ENCODE results near the gene LRMDA. TPM values are rescaled to one million over a fixed set of nuclear protein-coding genes. Genes with fewer than 3 reads are reported as not detected.

The LRMDA gene
- total RNA-seq, 2 experiments from 2014 or later: not detected

- TF ChIP-seq CTCF (IDR thresholded peaks at IDR 0.05): no peak
- Histone ChIP-seq H3K9me3 (ENCODE audit: control insufficient read depth in 1 of 2, insufficient read depth in 1 of 2, low read length in 2 of 2) (no peaks in the 10 kb centered on the region), H3K4me3 (ENCODE audit: low read length) (no peak overlapping the region), H3K4me1 (ENCODE audit: insufficient read depth, low read length) (no peaks in the 10 kb centered on the region), H3K36me3 (ENCODE audit: insufficient read depth, low read length) (no peaks in the 10 kb centered on the region), H3K27me3 (ENCODE audit: control insufficient read depth in 1 of 2, insufficient read depth in 2 of 2, low read length in 2 of 2) (no peaks in the 10 kb centered on the region), H3K27ac (ENCODE audit: low read depth in 1 of 2, low read length in 2 of 2) (no peak overlapping the region)
- Mint-ChIP-seq H3K4me1 (ENCODE audit: low read depth) (no peaks in the 10 kb centered on the region), H3K36me3 (ENCODE audit: low read depth) (no peaks in the 10 kb centered on the region), H3K4me3 (no peak overlapping the region), H3K9me3 (no peaks in the 10 kb centered on the region), H3K27ac (no peak overlapping the region), H3K27me3 (no peaks in the 10 kb centered on the region)
- no peak for ATAC-seq (ENCODE audit: poor library complexity)
- no peak for DNase-seq
- CTCF ChIA-PET: no interaction called here
- POLR2A ChIA-PET: no interaction called here
- intact Hi-C loops (cut with DNase I, micrococcal nuclease): no loop called here
Measured at GRCh38 chr10:75852851-75853484, 421.5 kb downstream of the LRMDA start.

- no peak for TF ChIP-seq CTCF (IDR thresholded peaks at IDR 0.05)
- no peaks in the 10 kb centered on the region for H3K9me3 Mint-ChIP-seq
- H3K4me1 Mint-ChIP-seq (ENCODE audit: low read depth): no peaks in the 10 kb centered on the region
- CTCF ChIA-PET: no interaction called here
- intact Hi-C loops (cut with DNase I, micrococcal nuclease): no loop called here
- H3K27ac Mint-ChIP-seq: no peak overlapping the region
- Histone ChIP-seq H3K9me3 (ENCODE audit: control insufficient read depth in 1 of 2, insufficient read depth in 1 of 2, low read length in 2 of 2) (no peaks in the 10 kb centered on the region), H3K4me1 (ENCODE audit: insufficient read depth, low read length) (no peaks in the 10 kb centered on the region), H3K4me3 (ENCODE audit: low read length) (no peak overlapping the region), H3K27ac (ENCODE audit: low read depth in 1 of 2, low read length in 2 of 2) (no peak overlapping the region), H3K27me3 (ENCODE audit: control insufficient read depth in 1 of 2, insufficient read depth in 2 of 2, low read length in 2 of 2) (no peaks in the 10 kb centered on the region), H3K36me3 (ENCODE audit: insufficient read depth, low read length) (no peaks in the 10 kb centered on the region)
- no peaks in the 10 kb centered on the region for H3K36me3 Mint-ChIP-seq (ENCODE audit: low read depth)
- POLR2A ChIA-PET: no interaction called here
- no peaks in the 10 kb centered on the region for H3K27me3 Mint-ChIP-seq
- DNase-seq (no peak), ATAC-seq (ENCODE audit: poor library complexity) (no peak)
- no peak overlapping the region for H3K4me3 Mint-ChIP-seq
Measured at GRCh38 chr10:75857269-75857846, 425.9 kb downstream of the LRMDA start.

GRCh38 chr10:75857896-75858295 is 426.5 kb downstream of the LRMDA start:
- H3K27ac Mint-ChIP-seq: no peak overlapping the region

More at GRCh38 chr10:75857896-75858295, 426.5 kb downstream of the LRMDA start:
- CTCF ChIA-PET: no interaction called here
- no peaks in the 10 kb centered on the region for H3K27me3 ChIP-seq (ENCODE audit: control insufficient read depth in 1 of 2, insufficient read depth in 2 of 2, low read length in 2 of 2)
- Mint-ChIP-seq H3K36me3 (ENCODE audit: low read depth) (no peaks in the 10 kb centered on the region), H3K9me3 (no peaks in the 10 kb centered on the region), H3K27me3 (no peaks in the 10 kb centered on the region), H3K4me3 (no peak overlapping the region), H3K4me1 (ENCODE audit: low read depth) (no peaks in the 10 kb centered on the region)
- no peak for DNase-seq
- no peak for TF ChIP-seq CTCF (IDR thresholded peaks at IDR 0.05)
- POLR2A ChIA-PET: no interaction called here
- H3K4me1 ChIP-seq (ENCODE audit: insufficient read depth, low read length): no peaks in the 10 kb centered on the region
- H3K27ac ChIP-seq (ENCODE audit: low read depth in 1 of 2, low read length in 2 of 2): no peak overlapping the region
- no peaks in the 10 kb centered on the region for H3K36me3 ChIP-seq (ENCODE audit: insufficient read depth, low read length)
- no peak overlapping the region for H3K4me3 ChIP-seq (ENCODE audit: low read length)
- no peaks in the 10 kb centered on the region for H3K9me3 ChIP-seq (ENCODE audit: control insufficient read depth in 1 of 2, insufficient read depth in 1 of 2, low read length in 2 of 2)
- no peak for ATAC-seq (ENCODE audit: poor library complexity)
- intact Hi-C loops (cut with DNase I, micrococcal nuclease): no loop called here
